Muscle of leg (tissue), 11 donors: Measurements from ENCODE around the gene SYNPO2. TPM values are rescaled to one million over a fixed set of nuclear protein-coding genes. Genes with fewer than 3 reads are reported as not detected.
"Not testable (repeated sequence)": the region's sequence is repeated elsewhere in the genome, so short reads cannot be mapped to it uniquely, and the experiment has no call there.

ENCODE experiments used
- DNase-seq: peaks from one replicate; pipeline ENCODE4 v3.0.0; 2013
- H3K27ac ChIP-seq: one replicate; pipeline ENCODE4 v1.5.1; 2013; ENCODE audit warnings: mild to moderate bottlenecking, low read length, control low read depth
- H3K27me3 ChIP-seq: one replicate; pipeline ENCODE4 v1.6.1; 2013; ENCODE audit warnings: low read length; ENCODE audit not compliant: control insufficient read depth, insufficient read depth
- H3K36me3 ChIP-seq: one replicate; pipeline ENCODE4 v1.6.1; 2013; ENCODE audit warnings: low read length; ENCODE audit not compliant: control insufficient read depth, insufficient read depth
- H3K4me1 ChIP-seq: one replicate; pipeline ENCODE4 v1.6.1; 2013; ENCODE audit warnings: low read length; ENCODE audit not compliant: control insufficient read depth, insufficient read depth
- H3K4me3 ChIP-seq: one replicate; pipeline ENCODE4 v1.5.1; 2013; ENCODE audit warnings: low read length, control low read depth
- H3K9me3 ChIP-seq: replicated peaks from 2 replicates; pipeline ENCODE4 v1.6.1; 2013; ENCODE audit warnings: low read depth, low read length; ENCODE audit not compliant: control insufficient read depth
- whole genome bisulfite sequencing: methylation state at CpG from one replicate; pipeline ENCODE4 v1.1.5; 2013; ENCODE audit warnings: missing lambda C conversion rate; ENCODE audit not compliant: insufficient coverage; 5-methylcytosine and 5-hydroxymethylcytosine counted together
- polyA plus RNA-seq, 8 donors: library from polyadenylated mRNA; unstranded; fragments of 120-200 nt; gene quantifications; one replicate each; pipeline versions ENCODE4 v1.2.1 to v1.2.3, GENCODE V29; 2013; ENCODE audit warnings: inconsistent platforms in 1 of 8, low replicate concordance in 1 of 8; ENCODE audit not compliant: insufficient read length in 8 of 8, insufficient read depth in 1 of 8
- total RNA-seq: library from RNA; stranded (reverse); fragments of 120-200 nt; gene quantifications from one replicate; pipeline ENCODE4 v1.2.4, GENCODE V29; 2013

The SYNPO2 gene
- total and polyA plus RNA-seq, 9 donors: 53.6 to 120 (median 93.9) TPM

DNA sequence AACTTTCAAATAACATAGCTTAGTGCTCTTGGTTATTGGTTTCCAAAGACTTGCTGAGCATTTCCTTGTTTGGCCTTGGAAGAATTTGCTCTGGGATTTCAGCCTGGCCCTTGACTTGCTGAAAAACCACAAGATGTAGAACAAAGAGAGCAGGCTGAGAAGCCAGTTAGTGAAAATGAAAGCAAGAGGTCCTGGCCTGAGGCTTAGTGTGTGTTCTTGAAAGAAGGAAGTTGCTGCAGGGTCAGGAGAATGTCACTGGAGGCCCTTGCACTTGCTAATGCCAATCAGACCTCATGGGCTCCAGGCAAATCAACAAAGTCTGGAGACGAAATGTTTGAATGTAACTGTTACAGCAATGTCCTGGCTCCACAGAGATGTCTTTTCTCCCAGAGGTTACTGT is 79.4 kb downstream of the SYNPO2 start:
- Histone ChIP-seq H3K4me3 (no peak overlapping the region), H3K27ac (peak overlapping the region; percentile 67), H3K9me3 (no peaks in the 10 kb centered on the region), H3K4me1 (peaks cover 15% of the 10 kb centered on the region), H3K27me3 (no peaks in the 10 kb centered on the region), H3K36me3 (no peaks in the 10 kb centered on the region)
- no CpG with 5 or more reads among the region's 1 CpG for WGBS
- peak; percentile 90 for DNase-seq

DNA sequence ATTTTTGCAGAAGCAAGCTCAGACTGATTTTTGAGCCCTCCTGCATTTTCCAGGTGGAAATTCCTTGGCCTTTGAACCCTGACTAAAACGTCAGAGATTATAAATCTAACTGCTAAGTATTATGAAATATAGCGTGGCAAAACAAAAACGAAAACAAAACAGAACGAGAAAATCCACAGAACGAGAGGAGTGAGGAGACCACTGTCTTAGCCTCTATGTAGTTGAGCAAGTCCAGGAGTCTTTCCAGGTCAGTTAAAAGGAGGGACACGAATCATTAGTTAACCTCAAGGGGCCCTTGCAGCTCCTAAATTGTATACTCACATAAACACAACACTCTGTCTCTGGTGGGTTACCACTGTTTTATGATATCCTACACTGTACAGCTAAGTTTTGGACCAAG is 80.2 kb downstream of the SYNPO2 start:
- H3K36me3 ChIP-seq: no peaks in the 10 kb centered on the region
- peaks cover 15% of the 10 kb centered on the region for H3K4me1 ChIP-seq
- H3K27ac ChIP-seq: no peak overlapping the region
- H3K27me3 ChIP-seq: no peaks in the 10 kb centered on the region
- no peak overlapping the region for H3K4me3 ChIP-seq
- DNase-seq: peak; percentile 26
- no peaks in the 10 kb centered on the region for H3K9me3 ChIP-seq
- WGBS: 8% methylated on average over 2 of the region's 6 CpGs

DNA sequence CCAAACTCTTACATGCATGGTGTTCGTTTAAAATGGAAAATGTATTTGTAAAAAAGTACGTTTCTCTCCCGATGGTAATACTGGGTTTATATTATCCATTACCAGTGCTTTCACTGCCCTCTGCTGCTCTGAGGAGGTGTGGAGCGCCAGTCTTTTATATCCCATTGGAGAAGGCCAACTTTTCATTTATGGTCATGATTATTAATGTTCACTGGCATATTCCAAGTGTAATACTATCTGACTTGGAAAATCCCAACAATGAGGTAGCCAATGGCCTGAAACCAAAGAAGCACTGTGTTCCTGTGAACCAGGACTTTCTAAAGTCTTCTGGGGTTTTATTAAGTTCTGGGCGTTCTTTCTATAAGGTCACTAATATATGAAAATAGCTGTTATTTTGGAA is 80.7 kb downstream of the SYNPO2 start:
- Histone ChIP-seq H3K27me3 (no peaks in the 10 kb centered on the region), H3K9me3 (no peaks in the 10 kb centered on the region), H3K4me3 (no peak overlapping the region), H3K27ac (no peak overlapping the region), H3K4me1 (peaks cover 15% of the 10 kb centered on the region), H3K36me3 (no peaks in the 10 kb centered on the region)
- DNase-seq: peak; percentile 89
- no CpG with 5 or more reads among the region's 5 CpGs for WGBS

DNA sequence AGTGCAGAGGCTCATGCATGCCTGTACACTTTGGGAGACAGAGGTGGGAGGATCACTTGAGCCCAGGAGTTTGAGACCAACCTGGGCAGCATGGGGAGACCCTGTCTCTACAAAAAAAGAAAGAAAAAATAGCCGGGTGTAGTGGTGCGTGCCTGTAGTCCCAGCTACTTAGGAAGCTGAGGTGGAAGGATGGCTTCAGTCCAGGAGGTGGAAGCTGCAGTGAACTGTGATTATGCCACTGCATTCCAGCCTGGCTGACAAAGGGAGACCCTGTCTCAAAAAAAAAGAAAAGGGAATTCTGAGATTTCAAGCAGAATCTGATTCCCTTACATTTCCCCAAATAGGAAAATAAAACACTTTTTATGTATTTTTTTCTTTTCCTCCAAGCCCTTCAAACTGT is 83.5 kb downstream of the SYNPO2 start:
- Histone ChIP-seq H3K4me1 (peaks cover 17% of the 10 kb centered on the region), H3K27me3 (no peaks in the 10 kb centered on the region), H3K9me3 (no peaks in the 10 kb centered on the region), H3K4me3 (no peak overlapping the region), H3K36me3 (no peaks in the 10 kb centered on the region), H3K27ac (no peak overlapping the region)
- no peak for DNase-seq
- WGBS: 64% methylated on average over 2 of the region's 2 CpGs

DNA sequence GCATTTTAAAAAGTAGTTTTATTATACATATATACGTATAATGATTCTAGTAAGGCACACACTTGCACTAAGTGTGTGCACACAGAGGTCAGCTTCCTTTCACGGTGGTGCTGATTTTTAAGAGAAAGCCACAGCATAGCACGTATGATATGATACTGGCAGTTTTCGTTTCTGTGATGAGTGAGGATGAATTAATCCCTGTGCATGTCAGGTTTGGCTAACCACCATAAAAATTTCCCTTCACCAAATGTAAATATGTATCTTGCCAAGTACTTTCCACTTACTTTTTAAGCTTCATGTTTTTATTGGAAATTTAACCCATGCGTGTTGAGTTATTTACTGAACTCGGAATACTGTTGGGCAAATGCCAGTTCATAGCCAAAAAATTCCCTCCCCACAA is 84.6 kb downstream of the SYNPO2 start:
- peaks cover 9% of the 10 kb centered on the region for H3K4me1 ChIP-seq
- H3K4me3 ChIP-seq: no peak overlapping the region
- DNase-seq: no peak
- H3K9me3 ChIP-seq: no peaks in the 10 kb centered on the region
- no peaks in the 10 kb centered on the region for H3K27me3 ChIP-seq
- H3K27ac ChIP-seq: no peak overlapping the region
- no peaks in the 10 kb centered on the region for H3K36me3 ChIP-seq
- WGBS: no CpG with 5 or more reads among the region's 6 CpGs

DNA sequence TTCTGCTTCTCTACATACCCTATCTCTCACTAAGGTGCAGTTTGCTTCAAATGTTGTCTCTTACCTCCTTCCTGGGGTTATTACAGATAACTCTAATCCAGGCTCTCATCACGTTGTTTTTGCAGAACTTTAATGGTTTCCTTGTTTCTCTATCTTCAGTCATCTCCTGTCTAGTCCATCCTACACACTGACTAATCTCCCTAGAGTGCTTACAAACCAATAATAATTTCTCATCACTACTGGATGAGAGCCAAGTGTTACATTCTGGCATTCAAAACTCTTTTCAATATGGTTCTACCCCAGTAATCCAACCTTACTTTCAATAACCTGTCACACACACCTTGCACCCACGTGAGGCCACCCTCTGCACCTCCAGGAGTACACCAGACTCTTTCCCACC is 86.1 kb downstream of the SYNPO2 start:
- H3K27me3 ChIP-seq: no peaks in the 10 kb centered on the region

DNA sequence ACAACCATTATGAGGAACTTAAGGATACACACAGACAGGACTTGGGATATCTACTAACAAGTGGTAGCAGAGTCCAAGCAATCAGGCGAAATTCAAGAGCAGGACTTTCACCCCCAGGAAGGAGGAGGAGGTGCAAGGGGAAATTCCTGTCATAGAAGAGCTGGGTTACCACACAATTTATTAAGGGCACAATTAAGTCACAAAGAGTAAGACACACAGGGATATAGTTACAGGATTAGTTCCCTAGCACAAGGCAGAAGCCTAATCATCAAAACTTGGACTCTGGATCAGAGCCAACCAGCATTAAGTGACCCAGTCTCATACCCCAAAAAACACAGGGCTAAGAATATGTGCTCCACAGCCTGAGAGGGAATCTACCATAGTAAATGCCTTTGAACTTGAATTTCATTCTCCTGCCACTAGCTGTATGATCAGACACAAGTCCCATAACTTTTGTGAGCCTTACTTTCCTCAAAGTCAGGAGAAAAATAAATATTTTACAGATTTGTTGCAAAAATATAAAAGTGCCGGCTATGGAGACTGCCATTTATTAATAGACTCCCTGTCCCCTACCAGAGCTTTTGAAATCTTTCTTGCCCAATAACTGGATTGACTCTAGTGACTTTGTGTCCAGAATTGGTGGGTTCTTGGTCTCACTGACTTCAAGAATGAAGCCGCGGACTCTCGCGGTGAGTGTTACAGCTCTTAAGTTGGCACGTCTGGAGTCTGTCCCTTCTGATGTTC is 87.0 kb downstream of the SYNPO2 start:
- 86% methylated on average over 5 of the region's 7 CpGs for WGBS
- DNase-seq: peak; percentile 36
- Histone ChIP-seq H3K4me3 (no peak overlapping the region), H3K4me1 (peaks cover 3% of the 10 kb centered on the region), H3K27me3 (no peaks in the 10 kb centered on the region), H3K27ac (peak overlapping the region; percentile 17), H3K9me3 (no peaks in the 10 kb centered on the region), H3K36me3 (no peaks in the 10 kb centered on the region)

More for the DNA sequence above, 86.1 kb downstream of the SYNPO2 start:
- Histone ChIP-seq H3K4me1 (peaks cover 3% of the 10 kb centered on the region), H3K9me3 (no peaks in the 10 kb centered on the region), H3K36me3 (no peaks in the 10 kb centered on the region), H3K27ac (no peak overlapping the region), H3K4me3 (no peak overlapping the region)
- no peak for DNase-seq
- 55% methylated on average over 2 of the region's 2 CpGs for WGBS

DNA sequence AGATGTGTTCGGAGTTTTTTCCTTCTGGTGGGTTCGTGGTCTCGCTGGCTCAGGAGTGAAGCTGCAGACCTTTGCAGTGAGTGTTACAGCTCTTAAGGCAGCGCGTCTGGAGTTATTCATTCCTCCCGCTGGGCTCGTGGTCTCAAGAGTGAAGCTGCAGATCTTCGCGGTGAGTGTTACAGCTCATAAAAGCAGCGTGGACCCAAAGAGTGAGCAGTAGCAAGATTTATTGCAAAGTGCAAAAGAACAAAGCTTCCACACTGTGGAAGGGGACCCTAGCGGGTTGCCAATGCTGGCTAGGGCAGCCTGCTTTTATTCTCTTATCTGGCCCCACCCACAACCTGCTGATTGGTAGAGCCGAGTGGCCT is 87.5 kb downstream of the SYNPO2 start:
- not testable (repeated sequence) for H3K4me3 ChIP-seq, H3K27ac ChIP-seq, H3K27me3 ChIP-seq, H3K36me3 ChIP-seq, DNase-seq, H3K4me1 ChIP-seq, H3K9me3 ChIP-seq
- 48% methylated on average over 9 of the region's 12 CpGs for WGBS

DNA sequence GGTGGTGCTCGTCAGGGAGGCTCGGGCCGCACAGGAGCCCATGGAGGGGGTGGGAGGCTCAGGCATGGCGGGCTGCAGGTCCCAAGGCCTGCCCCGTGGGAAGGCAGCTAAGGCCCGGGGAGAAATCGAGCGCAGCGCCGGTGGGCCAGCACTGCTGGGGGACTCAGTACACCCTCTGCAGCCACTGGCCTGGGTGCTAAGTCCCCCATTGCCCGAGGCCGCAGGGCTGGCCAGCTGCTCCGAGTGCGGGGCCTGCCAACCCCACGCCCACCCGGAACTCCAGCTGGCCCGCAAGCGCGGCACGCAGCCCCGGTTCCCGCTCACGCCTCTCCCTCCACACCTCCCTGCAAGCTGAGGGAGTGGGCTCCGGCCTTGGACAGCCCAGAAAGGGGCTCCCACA is 88.4 kb downstream of the SYNPO2 start:
- H3K27ac ChIP-seq, DNase-seq, H3K4me1 ChIP-seq, H3K27me3 ChIP-seq, H3K4me3 ChIP-seq, H3K36me3 ChIP-seq, H3K9me3 ChIP-seq: not testable (repeated sequence)
- 91% methylated on average over 22 of the region's 24 CpGs for WGBS

DNA sequence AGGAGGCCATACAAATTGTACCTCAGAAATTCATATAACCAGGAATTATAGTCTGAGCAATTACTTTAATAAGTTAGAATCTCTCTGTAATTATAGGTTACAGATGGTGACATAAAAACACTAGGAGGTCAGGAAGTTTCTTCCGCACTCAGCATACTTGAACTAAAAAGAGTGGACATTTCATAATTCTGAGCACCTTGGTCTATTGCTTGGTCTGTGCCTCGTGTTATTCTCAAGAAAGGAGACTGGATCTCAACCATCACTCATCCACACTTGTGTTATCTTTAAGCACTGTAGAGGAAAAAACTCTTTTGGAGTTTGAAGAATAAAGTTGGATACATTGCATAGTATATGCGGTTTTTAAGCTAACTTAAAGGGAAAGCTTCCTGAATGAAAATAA is 91.1 kb downstream of the SYNPO2 start:
- H3K4me3 ChIP-seq: no peak overlapping the region

More for the DNA sequence above, 91.1 kb downstream of the SYNPO2 start:
- DNase-seq: no peak
- Histone ChIP-seq H3K27ac (no peak overlapping the region), H3K36me3 (no peaks in the 10 kb centered on the region), H3K4me1 (peaks cover 3% of the 10 kb centered on the region), H3K27me3 (no peaks in the 10 kb centered on the region), H3K9me3 (no peaks in the 10 kb centered on the region)
- no CpG with 5 or more reads among the region's 3 CpGs for WGBS
